GM12878 (cell line): Measurements from ENCODE around the gene WDR64. TPM values are rescaled to one million over a fixed set of nuclear protein-coding genes. Genes with fewer than 3 reads are reported as not detected.

Source experiments
- ATAC-seq: fragments of 200-7000 bp; cut with Tn5 transposase; 3 replicates; pipeline ENCODE4 v1.9.1; 2020; ENCODE audit warnings: mild to moderate bottlenecking, moderate library complexity
- BruUV-seq: library from RNA; stranded (reverse); fragments of 400-500 nt; replicated peaks from 2 replicates; lab custom pipeline; 2021; lab: Mats Ljungman, UMichigan
- CTCF ChIA-PET: fragments of 300-600 bp; sonication (Branson Sonifier 250); formaldehyde crosslinking; extraction: SDS; loops from one replicate; lab custom pipeline; 2021; ENCODE audit warnings: inconsistent platforms; lab: Yijun Ruan, JAX
- POLR2A ChIA-PET: fragments of 350-600 bp; formaldehyde crosslinking; extraction: SDS; loops from one replicate; lab custom pipeline; 2021; ENCODE audit warnings: inconsistent platforms; lab: Charles Lee
- RAD21 ChIA-PET: fragments of 300-600 bp; sonication (Branson Sonifier 250); formaldehyde crosslinking; loops from one replicate; lab custom pipeline; 2023; ENCODE audit warnings: antibody characterized with exemption; ENCODE audit not compliant: unreplicated experiment; lab: Charles Lee
- SMC1A ChIA-PET: fragments of 300-600 bp; sonication (Branson Sonifier 250); formaldehyde crosslinking; loops from one replicate; lab custom pipeline; 2023; ENCODE audit not compliant: unreplicated experiment, uncharacterized antibody; lab: Charles Lee
- DNase-seq: peaks from one replicate; pipeline ENCODE4 v3.0.0-alpha.2; 2011; ENCODE audit warnings: low read depth, low spot score
- FAIRE-seq: peaks from 3 replicates; lab custom pipeline; 2011; peaks lifted over from hg19 to GRCh38; lab: Jason Lieb, UNC
- H2AFZ ChIP-seq: 2 replicates; pipeline ENCODE4 v1.6.0; 2011; ENCODE audit warnings: low read depth, low read length, control low read depth; ENCODE audit not compliant: control insufficient read depth
- H3K27ac ChIP-seq: 2 replicates; pipeline ENCODE4 v1.5.1; 2011; ENCODE audit warnings: control low read depth; ENCODE audit not compliant: control insufficient read depth, insufficient read depth
- H3K27me3 ChIP-seq, 2 experiments: replicated peaks in 1 of 2; 2 replicates each; pipeline versions ENCODE4 v1.6.0 to v1.6.1; 2011; ENCODE audit warnings: low read length in 1 of 2; ENCODE audit not compliant: control insufficient read depth in 2 of 2, insufficient read depth in 2 of 2
- H3K36me3 ChIP-seq, 2 experiments: 2 replicates each; pipeline ENCODE4 v1.5.1; 2011; ENCODE audit warnings: low read length in 1 of 2; ENCODE audit not compliant: control insufficient read depth in 2 of 2, insufficient read depth in 2 of 2
- H3K4me1 ChIP-seq: 2 replicates; pipeline ENCODE4 v1.6.1; 2011; ENCODE audit warnings: mild to moderate bottlenecking, low read length, moderate library complexity, mixed read lengths; ENCODE audit not compliant: control insufficient read depth, insufficient read depth
- H3K4me2 ChIP-seq: 2 replicates; pipeline ENCODE4 v1.6.0; 2011; ENCODE audit warnings: control low read depth; ENCODE audit not compliant: control insufficient read depth, insufficient read depth
- H3K4me3 ChIP-seq: fragments of 200-600 bp; sonication (generic); 2 replicates; pipeline ENCODE4 v1.5.1; 2016
- H3K79me2 ChIP-seq: 2 replicates; pipeline ENCODE4 v1.6.0; 2011; ENCODE audit warnings: low read length; ENCODE audit not compliant: control insufficient read depth, insufficient read depth
- H3K9ac ChIP-seq: 2 replicates; pipeline ENCODE4 v1.8.0; 2011; ENCODE audit warnings: low read length, control low read depth, mixed read lengths; ENCODE audit not compliant: control insufficient read depth, insufficient read depth
- H3K9me3 ChIP-seq: replicated peaks from 3 replicates; pipeline ENCODE4 v1.5.1; 2011; ENCODE audit warnings: mild to moderate bottlenecking, low read length; ENCODE audit not compliant: control insufficient read depth, insufficient read depth
- H4K20me1 ChIP-seq: 2 replicates; pipeline ENCODE4 v1.6.0; 2011; ENCODE audit not compliant: control insufficient read depth, insufficient read depth
- CBFB ChIP-seq: IDR thresholded peaks from 2 replicates; pipeline ENCODE4 v1.6.1; 2016; ENCODE audit warnings: antibody characterized with exemption, low read depth
- CHD1 ChIP-seq: IDR thresholded peaks from 2 replicates; pipeline ENCODE4 v1.6.1; 2012; ENCODE audit warnings: low read depth, low read length, improper control_type of control experiment
- CREB1 ChIP-seq: IDR thresholded peaks from 2 replicates; pipeline ENCODE4 v1.6.1; 2012; ENCODE audit warnings: low read depth, mild to moderate bottlenecking, inconsistent platforms
- DPF2 ChIP-seq: fragments of 450-650 bp; IDR thresholded peaks from 2 replicates; pipeline ENCODE4 v1.6.1; 2017; ENCODE audit warnings: mild to moderate bottlenecking
- EED ChIP-seq: sonication (generic); IDR thresholded peaks from 2 replicates; pipeline ENCODE4 v1.6.1; 2016; ENCODE audit warnings: antibody characterized with exemption, low read depth
- MEF2B ChIP-seq: fragments of 450-650 bp; IDR thresholded peaks from 2 replicates; pipeline ENCODE4 v1.6.1; 2018; ENCODE audit warnings: mild to moderate bottlenecking, moderate library complexity; ENCODE audit not compliant: partially characterized antibody, poor library complexity, severe bottlenecking
- TCF7 ChIP-seq: IDR thresholded peaks from 2 replicates; pipeline ENCODE4 v1.6.1; 2014; ENCODE audit warnings: antibody characterized with exemption, borderline replicate concordance
- USF1 ChIP-seq: IDR thresholded peaks from 2 replicates; pipeline ENCODE4 v1.6.1; 2011; ENCODE audit warnings: borderline replicate concordance, low read depth, mild to moderate bottlenecking, moderate library complexity, mixed read lengths, low read length; ENCODE audit not compliant: insufficient read depth; ENCODE audit errors: extremely low read length
- ZNF217 ChIP-seq: fragments of 450-650 bp; IDR thresholded peaks from 2 replicates; pipeline ENCODE4 v1.6.1; 2017; ENCODE audit warnings: antibody characterized with exemption, mild to moderate bottlenecking
- ZNF274 ChIP-seq: IDR thresholded peaks from one replicate; pipeline ENCODE4 v1.8.0; 2011; ENCODE audit not compliant: insufficient read length, insufficient read depth
- ZSCAN29 ChIP-seq: fragments of 450-650 bp; IDR thresholded peaks from 2 replicates; pipeline ENCODE4 v1.6.1; 2017; ENCODE audit warnings: mild to moderate bottlenecking, moderate library complexity
- WGBS: methylation state at CpG from one replicate; pipeline ENCODE4 v1.1.6; 2016; ENCODE audit warnings: low lambda C conversion rate; ENCODE audit not compliant: insufficient replicate concordance, insufficient coverage; ENCODE audit errors: missing lambda C conversion rate; 5-methylcytosine and 5-hydroxymethylcytosine counted together
- in situ Hi-C: fragments of 300-500 bp; cut with MboI; formaldehyde crosslinking; loops from 9 replicates; pipeline ENCODE4 v1.14.3; 2018; ENCODE audit warnings: mixed read lengths
- intact Hi-C: fragments of 100-400 bp; cut with micrococcal nuclease; formaldehyde crosslinking; loops from one replicate; pipeline ENCODE4 v1.14.2; 2022; ENCODE audit not compliant: unreplicated experiment
- polyA plus RNA-seq, 11 experiments: library from polyadenylated mRNA; depleted of rRNA in 4 of 11; unstranded in 6 of 11; stranded (reverse) in 5 of 11; fragments of >200 nt; fragmentation: Nextera tagmentation in 4 of 11; fragmentation: Illumina TruSeq in 1 of 11; extraction: Ambion mirVana in 4 of 11; extraction: Trizol in 1 of 11; gene quantifications; 1 replicate in 1 of 11; 2 replicates in 10 of 11; pipeline versions ENCODE4 v1.2.1 to v1.2.3, GENCODE V29; 2011 to 2016; ENCODE audit warnings: inconsistent platforms in 2 of 11, missing spikeins in 2 of 11, low read depth in 1 of 11
- total RNA-seq, 4 experiments: library from RNA; depleted of rRNA in 3 of 4; stranded (reverse); fragments of >200 nt in 3 of 4; fragmentation: Illumina TruSeq in 1 of 4; extraction: Trizol in 1 of 4; gene quantifications; 2 replicates each; pipeline versions ENCODE4 v1.2.1 to v1.2.3, GENCODE V29; 2013 to 2021
- TF ChIP-seq, protein P1 (sequence below): IDR thresholded peaks from 2 replicates; pipeline ENCODE4 v1.6.1; 2011; ENCODE audit warnings: borderline replicate concordance, low read depth, mild to moderate bottlenecking, moderate library complexity, low read length; ENCODE audit not compliant: insufficient read depth, poor library complexity, severe bottlenecking
- TF ChIP-seq, protein P2 (sequence below): fragments of 450-650 bp; IDR thresholded peaks from 2 replicates; pipeline ENCODE4 v1.6.1; 2014; ENCODE audit warnings: mild to moderate bottlenecking

The WDR64 gene
- total and polyA plus RNA-seq, 10 of the 15 experiments (the other 5 are each of a cell fraction or from before 2014, with no cell fraction given) = 0.01 TPM; not detected in 9

DNA sequence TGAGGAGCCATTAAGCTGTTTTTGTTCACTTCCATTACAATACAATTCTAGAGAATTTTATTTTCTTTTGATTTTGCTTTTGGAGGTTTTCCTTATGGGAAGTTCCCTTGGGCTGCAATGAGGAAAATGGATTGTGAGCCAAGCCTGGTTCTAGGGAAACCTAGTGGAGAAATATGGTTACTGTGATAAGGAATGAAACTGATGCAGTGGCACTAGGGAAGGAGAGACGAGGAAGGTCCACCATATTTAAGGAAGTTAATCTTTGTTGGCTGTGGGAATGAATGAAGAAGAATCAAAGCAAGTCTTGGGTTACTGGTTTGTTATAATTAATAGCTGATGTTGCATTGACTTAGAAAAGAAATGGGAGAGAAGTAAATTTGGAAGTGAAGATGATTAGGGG is 40.3 kb upstream of the WDR64 start:
- Histone ChIP-seq H3K27me3 (no peaks in the 10 kb centered on the region), H2AFZ (no peak overlapping the region), H3K79me2 (no peaks in the 10 kb centered on the region), H3K4me2 (no peak overlapping the region), H3K27ac (no peak overlapping the region), H3K4me3 (no peak overlapping the region), H4K20me1 (no peaks in the 10 kb centered on the region), H3K36me3 (no peaks in the 10 kb centered on the region), H3K9me3 (no peaks in the 10 kb centered on the region), H3K9ac (no peak overlapping the region), H3K4me1 (peaks cover 5% of the 10 kb centered on the region; the same call in 1 of the 2 replicates)
- DNase-seq (no peak), FAIRE-seq (no peak), ATAC-seq (no peak)
- BruUV-seq = no TSS peak
- intact Hi-C loops = loop anchor here (2.0 to 10.0 kb wide), 6 partner anchors 79 to 877 kb away; partner anchors contain the start of genes KMO and MAP1LC3C
- ChIA-PET RAD21 (interaction anchor here (0.9 to 2.5 kb wide), 9 partner anchors 10 to 389 kb away, joined by 3 to 23 read pairs (median 5); partner anchors contain the start of genes FH and KMO), POLR2A (interaction anchor here (0.6 kb wide), 2 partner anchors 21 to 221 kb away, joined by 3 to 6 read pairs; no protein-coding TSS in a partner anchor), CTCF (interaction anchor here (0.6 to 4.8 kb wide), 40 partner anchors 8 to 1625 kb away, joined by 3 to 59 read pairs (median 5); partner anchors contain the start of genes EXO1, MAP1LC3C and WDR64), SMC1A (interaction anchor here (0.6 to 2.9 kb wide), 15 partner anchors 10 to 517 kb away, joined by 3 to 28 read pairs (median 3); partner anchors contain the start of gene KMO)
- 100% methylated on average over 1 of the region's 1 CpG for whole genome bisulfite sequencing
- TF ChIP-seq, protein P1, sequence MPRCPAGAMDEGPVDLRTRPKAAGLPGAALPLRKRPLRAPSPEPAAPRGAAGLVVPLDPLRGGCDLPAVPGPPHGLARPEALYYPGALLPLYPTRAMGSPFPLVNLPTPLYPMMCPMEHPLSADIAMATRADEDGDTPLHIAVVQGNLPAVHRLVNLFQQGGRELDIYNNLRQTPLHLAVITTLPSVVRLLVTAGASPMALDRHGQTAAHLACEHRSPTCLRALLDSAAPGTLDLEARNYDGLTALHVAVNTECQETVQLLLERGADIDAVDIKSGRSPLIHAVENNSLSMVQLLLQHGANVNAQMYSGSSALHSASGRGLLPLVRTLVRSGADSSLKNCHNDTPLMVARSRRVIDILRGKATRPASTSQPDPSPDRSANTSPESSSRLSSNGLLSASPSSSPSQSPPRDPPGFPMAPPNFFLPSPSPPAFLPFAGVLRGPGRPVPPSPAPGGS = no peak
- TF ChIP-seq CHD1 (no peak), USF1 (no peak), CREB1 (no peak), EED (no peak), DPF2 (no peak), MEF2B (no peak), CBFB (no peak), ZNF217 (no peak), TCF7 (no peak), ZSCAN29 (no peak), ZNF274 (no peak)
- TF ChIP-seq, protein P2, sequence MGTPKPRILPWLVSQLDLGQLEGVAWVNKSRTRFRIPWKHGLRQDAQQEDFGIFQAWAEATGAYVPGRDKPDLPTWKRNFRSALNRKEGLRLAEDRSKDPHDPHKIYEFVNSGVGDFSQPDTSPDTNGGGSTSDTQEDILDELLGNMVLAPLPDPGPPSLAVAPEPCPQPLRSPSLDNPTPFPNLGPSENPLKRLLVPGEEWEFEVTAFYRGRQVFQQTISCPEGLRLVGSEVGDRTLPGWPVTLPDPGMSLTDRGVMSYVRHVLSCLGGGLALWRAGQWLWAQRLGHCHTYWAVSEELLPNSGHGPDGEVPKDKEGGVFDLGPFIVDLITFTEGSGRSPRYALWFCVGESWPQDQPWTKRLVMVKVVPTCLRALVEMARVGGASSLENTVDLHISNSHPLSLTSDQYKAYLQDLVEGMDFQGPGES = no peak
- in situ Hi-C loops = loop anchor here (5.0 to 10.0 kb wide), 2 partner anchors 231 to 383 kb away; partner anchors contain the start of gene MAP1LC3C
